Measurements from ENCODE around the gene TTC14.

Gene TTC14

GRCh38 chr3:180630371-180630770 lies 28.4 kb downstream of the TTC14 start:
- DNase-seq (ENCODE audit: extremely low spot score), result no peak
- ChIA-PET POLR2A (no interaction called here), CTCF (no interaction called here)
- TF ChIP-seq CTCF (IDR thresholded peaks at IDR 0.05; ENCODE audit: control extremely low read depth, extremely low read depth, low read depth, missing control alignments), result no peak

- peak; percentile 16 for TF ChIP-seq CTCF (IDR thresholded peaks at IDR 0.05; ENCODE audit: control extremely low read depth, extremely low read depth, low read depth, missing control alignments)
- DNase-seq (ENCODE audit: extremely low spot score), result no peak
- CTCF ChIA-PET, result interaction anchor here (1.0 to 1.8 kb wide), 3 partner anchors 9 to 22 kb away, joined by 3 to 8 read pairs (median 4); no protein-coding TSS in a partner anchor
- POLR2A ChIA-PET, result no interaction called here
Measured at GRCh38 chr3:180631317-180631716, 29.4 kb downstream of the TTC14 start.

- CTCF ChIA-PET, result interaction anchor here (1.2 kb wide), 1 partner anchor 15 kb away, joined by 5 read pairs; no protein-coding TSS in a partner anchor
- TF ChIP-seq CTCF (IDR thresholded peaks at IDR 0.05; ENCODE audit: control extremely low read depth, extremely low read depth, low read depth, missing control alignments), result no peak
- POLR2A ChIA-PET, result no interaction called here
- DNase-seq (ENCODE audit: extremely low spot score), result no peak
Measured at GRCh38 chr3:180633722-180634121, 31.8 kb downstream of the TTC14 start.

- no peak for DNase-seq (ENCODE audit: extremely low spot score)
- ChIA-PET POLR2A (no interaction called here), CTCF (no interaction called here)
- no peak for TF ChIP-seq CTCF (IDR thresholded peaks at IDR 0.05; ENCODE audit: control extremely low read depth, extremely low read depth, low read depth, missing control alignments)
Measured at GRCh38 chr3:180640987-180641386, 39.0 kb downstream of the TTC14 start.

GRCh38 chr3:180646187-180646790 lies 44.3 kb downstream of the TTC14 start:
- DNase-seq (ENCODE audit: extremely low spot score), result no peak
- TF ChIP-seq CTCF (IDR thresholded peaks at IDR 0.05; ENCODE audit: control extremely low read depth, extremely low read depth, low read depth, missing control alignments), result no peak
- ChIA-PET CTCF (no interaction called here), POLR2A (no interaction called here)

GRCh38 chr3:180656406-180656805 lies 54.4 kb downstream of the TTC14 start:
- DNase-seq (ENCODE audit: extremely low spot score), result no peak
- no peak for TF ChIP-seq CTCF (IDR thresholded peaks at IDR 0.05; ENCODE audit: control extremely low read depth, extremely low read depth, low read depth, missing control alignments)
- ChIA-PET CTCF (interaction anchor here (1.1 kb wide), 1 partner anchor 13 kb away, joined by 3 read pairs; no protein-coding TSS in a partner anchor), POLR2A (no interaction called here)

All from GM10248 (cell line).